ENCODE measurements around the gene ST14. TPM values are rescaled to one million over a fixed set of nuclear protein-coding genes. Genes with fewer than 3 reads are reported as not detected.

ST14 gene
- polyA plus RNA-seq, 1 of the 3 experiments (the other 2 are of a cell fraction): not detected

GRCh38 chr11:130213979-130214281 lies 54.3 kb downstream of the ST14 start:
- Histone ChIP-seq H3K4me2 (no peak overlapping the region), H3K27ac (ENCODE audit: low read depth in 2 of 2, low read length in 1 of 2) (no peak overlapping the region), H4K20me1 (ENCODE audit: insufficient read depth) (no peaks in the 10 kb centered on the region), H3K27me3 (ENCODE audit: insufficient read depth) (peaks cover 20% of the 10 kb centered on the region), H3K79me2 (ENCODE audit: insufficient read depth) (no peaks in the 10 kb centered on the region), H3F3A (replicated peaks; ENCODE audit: insufficient read depth) (no peaks in the 10 kb centered on the region), H3K9me2 (no peaks in the 10 kb centered on the region), H3K9ac (no peak overlapping the region), H2AFZ (ENCODE audit: low read depth) (no peak overlapping the region), H3K4me1 (ENCODE audit: control insufficient read depth in 1 of 2, insufficient read depth in 2 of 2, low read depth in 1 of 2, low read length in 1 of 2) (peaks cover 0 to 7% of the 10 kb centered on the region in 2 experiments; a peak in 1 of 4 replicates), H3K9me3 (no peaks in the 10 kb centered on the region), H3K36me3 (replicated peaks in 1 of 2; ENCODE audit: control insufficient read depth in 1 of 2, insufficient read depth in 2 of 2, low read length in 1 of 2) (no peaks in the 10 kb centered on the region), H3K4me3 (ENCODE audit: low read depth in 2 of 2, low read length in 1 of 2) (no peak overlapping the region)
- CTCF ChIA-PET: interaction anchor here (0.6 kb wide), 1 partner anchor 688 kb away, joined by 3 read pairs; no protein-coding TSS in a partner anchor
- WGBS (ENCODE audit: low lambda C conversion rate): 82% methylated on average over 9 of the region's 9 CpGs
- POLR2A ChIA-PET: no interaction called here
- TF ChIP-seq CHD2 (IDR thresholded peaks at IDR 0.05; ENCODE audit: low read length, partially characterized antibody) (no peak), FOXM1 (IDR thresholded peaks at IDR 0.05; ENCODE audit: low read depth) (no peak), RCOR1 (IDR thresholded peaks at IDR 0.05; ENCODE audit: low read length) (no peak), GABPA (IDR thresholded peaks at IDR 0.05; ENCODE audit: low read depth) (no peak), NRF1 (IDR thresholded peaks at IDR 0.05; ENCODE audit: low read depth, low read length) (no peak), RAD21 (IDR thresholded peaks at IDR 0.05; ENCODE audit: low read length) (no peak), CTCF (IDR thresholded peaks at IDR 0.05) (no peak), REST (IDR thresholded peaks at IDR 0.05; ENCODE audit: low read depth, low read length) (no peak)
- no peak for DNase-seq

- Histone ChIP-seq H4K20me1 (ENCODE audit: insufficient read depth) (no peaks in the 10 kb centered on the region), H3K4me2 (no peak overlapping the region), H3K4me3 (ENCODE audit: low read depth in 2 of 2, low read length in 1 of 2) (no peak overlapping the region), H3K79me2 (ENCODE audit: insufficient read depth) (no peaks in the 10 kb centered on the region), H2AFZ (ENCODE audit: low read depth) (no peak overlapping the region), H3K9ac (no peak overlapping the region), H3K9me3 (no peaks in the 10 kb centered on the region), H3K27ac (ENCODE audit: low read depth in 2 of 2, low read length in 1 of 2) (no peak overlapping the region), H3K4me1 (ENCODE audit: control insufficient read depth in 1 of 2, insufficient read depth in 2 of 2, low read depth in 1 of 2, low read length in 1 of 2) (peaks cover 0 to 3% of the 10 kb centered on the region in 2 experiments; a peak in 1 of 4 replicates), H3F3A (replicated peaks; ENCODE audit: insufficient read depth) (no peaks in the 10 kb centered on the region), H3K36me3 (replicated peaks in 1 of 2; ENCODE audit: control insufficient read depth in 1 of 2, insufficient read depth in 2 of 2, low read length in 1 of 2) (no peaks in the 10 kb centered on the region), H3K27me3 (ENCODE audit: insufficient read depth) (peaks cover 19% of the 10 kb centered on the region), H3K9me2 (no peaks in the 10 kb centered on the region)
- no peak for DNase-seq
- WGBS (ENCODE audit: low lambda C conversion rate): 68% methylated on average over 6 of the region's 6 CpGs
- ChIA-PET POLR2A (no interaction called here), CTCF (interaction anchor here (2.5 kb wide), 1 partner anchor 216 kb away, joined by 8 read pairs; no protein-coding TSS in a partner anchor)
- TF ChIP-seq MEF2A (IDR thresholded peaks at IDR 0.05; ENCODE audit: borderline replicate concordance, low read depth) (no peak), RFX5 (IDR thresholded peaks at IDR 0.05; ENCODE audit: low read length) (no peak), SIN3A (IDR thresholded peaks at IDR 0.05; ENCODE audit: borderline replicate concordance, low read depth, low read length) (no peak), IRF3 (IDR thresholded peaks at IDR 0.05; ENCODE audit: low read depth, low read length) (no peak), RCOR1 (IDR thresholded peaks at IDR 0.05; ENCODE audit: low read length) (no peak), YY1 (IDR thresholded peaks at IDR 0.05; ENCODE audit: low read depth) (no peak), REST (IDR thresholded peaks at IDR 0.05; ENCODE audit: low read depth, low read length) (no peak), FOXM1 (IDR thresholded peaks at IDR 0.05; ENCODE audit: low read depth) (no peak), USF1 (IDR thresholded peaks at IDR 0.05; ENCODE audit: borderline replicate concordance, low read depth) (no peak), GABPA (IDR thresholded peaks at IDR 0.05; ENCODE audit: low read depth) (no peak)
Observed at GRCh38 chr11:130214861-130215530, 55.4 kb downstream of the ST14 start.

All from SK-N-SH (cell line).